ENCODE results near the gene LILRB2. TPM values are rescaled to one million over a fixed set of nuclear protein-coding genes. Genes with fewer than 3 reads are reported as not detected.
"Not testable (repeated sequence)": the region's sequence is repeated elsewhere in the genome, so short reads cannot be mapped to it uniquely, and the experiment has no call there.

LILRB2 gene
- polyA plus RNA-seq, 1 donor = 0.45 TPM

- not testable (repeated sequence) for DNase-seq
Observed at GRCh38 chr19:54272181-54272580, 8.7 kb downstream of the LILRB2 start.

- not testable (repeated sequence) for DNase-seq
Observed at GRCh38 chr19:54271587-54271986, 9.3 kb downstream of the LILRB2 start.

- no peak for DNase-seq
Observed at GRCh38 chr19:54271106-54271505, 9.8 kb downstream of the LILRB2 start.

GRCh38 chr19:54268936-54269335, 12.0 kb downstream of the LILRB2 start:
- DNase-seq = no peak

- DNase-seq = peak; percentile 90
Observed at GRCh38 chr19:54266133-54266532, 14.8 kb downstream of the LILRB2 start.

- DNase-seq = no peak
Observed at GRCh38 chr19:54262470-54262869, 18.4 kb downstream of the LILRB2 start.

GRCh38 chr19:54262066-54262465, 18.8 kb downstream of the LILRB2 start:
- DNase-seq = no peak

- no peak for DNase-seq
Observed at GRCh38 chr19:54257116-54257480, 23.8 kb downstream of the LILRB2 start, which contains the start of gene LILRB5. Gene LILRB5, minus strand, starts transcription at chr19:54257273. Its CDS starts 80 bp downstream, at chr19:54257193.

GRCh38 chr19:54256250-54257115, 24.4 kb downstream of the LILRB2 start:
- no peak for DNase-seq

- DNase-seq = no peak
Observed at GRCh38 chr19:54255105-54255775, 25.7 kb downstream of the LILRB2 start.

GRCh38 chr19:54254195-54254906, 26.6 kb downstream of the LILRB2 start:
- no peak for DNase-seq

GRCh38 chr19:54253331-54254194, 27.3 kb downstream of the LILRB2 start:
- no peak for DNase-seq

GRCh38 chr19:54252845-54253244, 28.1 kb downstream of the LILRB2 start:
- DNase-seq = no peak

GRCh38 chr19:54252243-54252642, 28.7 kb downstream of the LILRB2 start:
- DNase-seq = no peak

GRCh38 chr19:54248016-54248601, 32.8 kb downstream of the LILRB2 start:
- DNase-seq = no peak

- no peak for DNase-seq
Observed at GRCh38 chr19:54247106-54247930, 33.6 kb downstream of the LILRB2 start.

- DNase-seq = no peak
Observed at GRCh38 chr19:54245936-54246335, 35.0 kb downstream of the LILRB2 start.

GRCh38 chr19:54243809-54244208, 37.1 kb downstream of the LILRB2 start:
- DNase-seq = not testable (repeated sequence)

GRCh38 chr19:54242646-54243045, 38.3 kb downstream of the LILRB2 start, which contains the start of gene LILRA6:
Gene LILRA6, minus strand, starts transcription at chr19:54242790.
- DNase-seq = not testable (repeated sequence)

- not testable (repeated sequence) for DNase-seq
Observed at GRCh38 chr19:54242234-54242633, 38.7 kb downstream of the LILRB2 start.

All from left kidney (tissue), 2 donors.